Neural crest cell (in vitro differentiated cells): Measurements from ENCODE around the gene GNLY. TPM values are rescaled to one million over a fixed set of nuclear protein-coding genes. Genes with fewer than 3 reads are reported as not detected.

Experiments
- DNase-seq: peaks from one replicate; pipeline ENCODE4 v3.0.0; 2021; ENCODE audit warnings: low read depth, mixed read lengths, low spot score
- H3K27ac Mint-ChIP-seq: one replicate; pipeline ENCODE4 v1.8.0; 2021; ENCODE audit warnings: mild to moderate bottlenecking, mixed read lengths; ENCODE audit not compliant: unreplicated experiment
- H3K27me3 Mint-ChIP-seq: 2 replicates; pipeline ENCODE4 v1.8.0; 2021; ENCODE audit warnings: low read depth, mild to moderate bottlenecking, mixed read lengths
- H3K36me3 Mint-ChIP-seq: 2 replicates; pipeline ENCODE4 v1.8.0; 2021; ENCODE audit warnings: low read depth, mild to moderate bottlenecking, mixed read lengths
- H3K4me1 Mint-ChIP-seq: 2 replicates; pipeline ENCODE4 v1.8.0; 2021; ENCODE audit warnings: mixed read lengths
- H3K4me3 Mint-ChIP-seq: one replicate; pipeline ENCODE4 v1.8.0; 2021; ENCODE audit warnings: mild to moderate bottlenecking, mixed read lengths
- H3K9me3 Mint-ChIP-seq: 2 replicates; pipeline ENCODE4 v1.8.0; 2021; ENCODE audit warnings: mixed read lengths
- total RNA-seq: library from RNA; stranded (reverse); gene quantifications from 2 replicates; pipeline ENCODE4 v1.2.1, GENCODE V29; 2021
- TF ChIP-seq, protein P1 (sequence below): fragments of 200-600 bp; sonication (generic); conservative IDR thresholded peaks from 2 replicates; pipeline ENCODE4 v1.5.0; 2021; ENCODE audit warnings: antibody characterized with exemption, mild to moderate bottlenecking

GNLY gene
- total RNA-seq, 1 donor from 2014 or later, result not detected

DNA sequence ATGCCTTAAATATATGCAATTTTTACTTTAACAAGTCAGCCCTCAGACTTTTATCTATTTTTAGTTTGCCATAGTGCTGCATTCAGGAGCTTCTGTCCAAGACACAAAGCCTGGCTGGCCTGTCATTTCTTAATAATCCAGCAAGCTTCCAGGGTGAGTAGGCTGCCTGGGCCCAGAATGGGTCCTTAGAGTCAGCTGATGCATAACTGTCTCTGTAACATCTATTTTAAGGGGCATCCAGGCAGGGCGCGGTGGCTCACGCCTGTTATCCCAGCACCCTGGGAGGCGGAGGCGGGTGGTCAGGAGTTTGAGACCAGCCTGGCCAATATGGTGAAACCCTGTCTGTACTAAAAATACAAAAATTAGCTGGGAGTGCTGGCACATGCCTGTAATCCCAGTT, 11.8 kb upstream of the GNLY start:
- Mint-ChIP-seq H3K36me3 (no peaks in the 10 kb centered on the region), H3K27me3 (peaks cover 23% of the 10 kb centered on the region), H3K4me1 (no peaks in the 10 kb centered on the region), H3K4me3 (no peak overlapping the region), H3K27ac (no peak overlapping the region), H3K9me3 (no peaks in the 10 kb centered on the region)
- no peak for DNase-seq
- TF ChIP-seq, protein P1, sequence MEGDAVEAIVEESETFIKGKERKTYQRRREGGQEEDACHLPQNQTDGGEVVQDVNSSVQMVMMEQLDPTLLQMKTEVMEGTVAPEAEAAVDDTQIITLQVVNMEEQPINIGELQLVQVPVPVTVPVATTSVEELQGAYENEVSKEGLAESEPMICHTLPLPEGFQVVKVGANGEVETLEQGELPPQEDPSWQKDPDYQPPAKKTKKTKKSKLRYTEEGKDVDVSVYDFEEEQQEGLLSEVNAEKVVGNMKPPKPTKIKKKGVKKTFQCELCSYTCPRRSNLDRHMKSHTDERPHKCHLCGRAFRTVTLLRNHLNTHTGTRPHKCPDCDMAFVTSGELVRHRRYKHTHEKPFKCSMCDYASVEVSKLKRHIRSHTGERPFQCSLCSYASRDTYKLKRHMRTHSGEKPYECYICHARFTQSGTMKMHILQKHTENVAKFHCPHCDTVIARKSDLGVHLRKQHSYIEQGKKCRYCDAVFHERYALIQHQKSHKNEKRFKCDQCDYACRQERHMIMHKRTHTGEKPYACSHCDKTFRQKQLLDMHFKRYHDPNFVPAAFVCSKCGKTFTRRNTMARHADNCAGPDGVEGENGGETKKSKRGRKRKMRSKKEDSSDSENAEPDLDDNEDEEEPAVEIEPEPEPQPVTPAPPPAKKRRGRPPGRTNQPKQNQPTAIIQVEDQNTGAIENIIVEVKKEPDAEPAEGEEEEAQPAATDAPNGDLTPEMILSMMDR, result no peak

DNA sequence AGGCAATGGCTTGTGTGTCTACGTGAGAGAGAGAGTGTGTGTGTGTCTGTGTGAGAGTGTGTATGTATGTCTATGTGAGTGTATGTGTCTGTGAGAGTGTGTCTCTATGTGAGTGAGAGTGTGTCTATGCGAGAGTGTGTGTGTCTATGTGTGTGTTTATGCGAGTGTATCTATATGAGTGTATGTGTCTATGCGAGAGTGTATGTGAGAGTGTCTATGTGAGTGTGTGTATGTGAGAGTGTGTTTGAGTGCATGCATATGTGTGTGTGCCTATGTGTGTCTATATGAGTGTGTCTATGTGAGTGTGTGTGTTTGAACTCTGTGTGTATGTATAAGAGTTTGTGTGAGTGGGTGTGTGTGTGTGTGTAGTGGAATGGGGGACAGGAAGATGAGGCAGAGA, 9.8 kb upstream of the GNLY start:
- Mint-ChIP-seq H3K27me3 (peaks cover 28% of the 10 kb centered on the region), H3K4me3 (no peak overlapping the region), H3K27ac (no peak overlapping the region), H3K36me3 (no peaks in the 10 kb centered on the region), H3K4me1 (no peaks in the 10 kb centered on the region), H3K9me3 (no peaks in the 10 kb centered on the region)
- TF ChIP-seq, protein P1, result no peak
- DNase-seq, result no peak

DNA sequence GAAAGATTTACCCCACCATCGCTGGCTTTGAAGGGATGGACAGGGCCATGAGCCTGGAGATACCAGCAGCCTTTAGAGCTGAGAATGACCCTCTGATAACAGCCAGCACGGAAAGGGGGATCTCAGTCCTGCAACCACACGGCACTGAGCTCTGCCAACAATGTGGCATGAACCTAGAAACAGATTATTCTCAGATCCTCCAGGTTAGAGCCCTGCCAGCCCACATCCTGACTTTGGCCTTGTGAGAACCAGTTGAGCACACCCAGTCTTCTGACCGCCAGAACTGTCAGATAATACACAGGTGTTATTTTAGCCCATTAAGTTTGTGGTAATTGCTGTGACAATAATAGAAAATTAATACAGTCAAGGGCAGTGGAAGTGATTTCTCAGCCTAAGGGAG, 9.4 kb upstream of the GNLY start:
- Mint-ChIP-seq H3K36me3 (no peaks in the 10 kb centered on the region), H3K4me1 (no peaks in the 10 kb centered on the region), H3K27me3 (peaks cover 28% of the 10 kb centered on the region), H3K9me3 (no peaks in the 10 kb centered on the region), H3K4me3 (no peak overlapping the region), H3K27ac (no peak overlapping the region)
- TF ChIP-seq, protein P1, result no peak
- DNase-seq, result no peak

DNA sequence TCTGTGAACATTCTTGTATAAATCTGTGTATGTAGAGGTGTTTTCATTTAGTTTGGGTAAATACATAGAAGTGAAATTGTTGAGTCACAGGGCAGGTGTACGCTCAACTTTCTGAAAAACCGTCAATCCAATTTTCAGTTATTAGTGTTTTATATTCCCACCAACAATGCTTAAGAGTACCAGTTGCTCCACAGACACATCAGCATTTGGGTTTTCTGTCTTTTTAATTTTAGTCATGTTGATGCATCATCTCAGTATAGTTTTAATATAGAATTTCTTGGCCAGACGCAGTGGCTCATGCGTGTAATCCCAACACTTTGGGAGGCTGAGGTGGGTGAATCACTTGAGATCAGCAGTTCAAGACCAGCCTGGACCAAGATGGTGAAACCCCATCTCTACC, 3.2 kb upstream of the GNLY start:
- H3K27me3 Mint-ChIP-seq, result peaks cover 20% of the 10 kb centered on the region
- no peak for DNase-seq
- H3K4me1 Mint-ChIP-seq, result peaks cover 4% of the 10 kb centered on the region
- no peaks in the 10 kb centered on the region for H3K36me3 Mint-ChIP-seq
- H3K27ac Mint-ChIP-seq, result no peak overlapping the region
- no peaks in the 10 kb centered on the region for H3K9me3 Mint-ChIP-seq
- H3K4me3 Mint-ChIP-seq, result no peak overlapping the region
- TF ChIP-seq, protein P1, result no peak

DNA sequence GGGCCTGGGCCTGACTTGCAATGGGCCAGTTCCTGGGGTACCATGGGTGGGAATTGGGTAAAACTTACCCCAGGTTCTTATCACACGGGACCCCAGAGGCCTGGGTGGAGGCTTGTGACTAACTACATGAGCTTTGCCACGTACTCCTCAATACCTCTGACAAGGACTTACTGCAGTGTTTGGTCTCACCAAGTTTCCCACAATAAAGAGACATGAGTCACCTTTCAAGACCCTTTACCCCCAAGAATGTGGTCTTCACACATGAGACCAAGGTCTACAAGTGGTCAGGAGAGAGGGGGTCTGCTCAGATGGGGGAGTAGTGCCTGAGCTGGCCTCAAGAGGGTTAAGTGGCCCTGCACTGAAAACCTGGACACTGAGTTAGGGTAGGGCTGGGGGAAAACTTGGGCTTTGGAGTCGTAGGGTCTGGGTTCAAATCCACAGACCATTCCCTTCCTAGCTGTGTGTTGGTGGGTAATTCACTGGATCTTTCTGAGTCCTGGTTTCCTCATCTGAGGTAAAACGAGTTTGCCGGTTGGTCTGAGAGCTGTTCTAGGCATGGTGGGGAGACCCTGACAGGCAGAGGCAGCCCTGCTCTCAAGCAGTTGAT, 2.0 kb upstream of the GNLY start:
- no peak for DNase-seq
- Mint-ChIP-seq H3K27me3 (peaks cover 9% of the 10 kb centered on the region), H3K27ac (no peak overlapping the region), H3K4me3 (no peak overlapping the region), H3K9me3 (no peaks in the 10 kb centered on the region), H3K4me1 (peaks cover 5% of the 10 kb centered on the region), H3K36me3 (no peaks in the 10 kb centered on the region)
- TF ChIP-seq, protein P1, result no peak
